ENCODE data around the gene PNMA3. TPM values are rescaled to one million over a fixed set of nuclear protein-coding genes. Genes with fewer than 3 reads are reported as not detected.

PNMA3 gene
- total RNA-seq, 6 donors from 2014 or later = 0.30 to 6.3 (median 0.51) TPM

Small RNA genes lying within 50 kb of the gene (small RNA-seq; reads per million reads assigned to genes)
- 0 reads per million in 4 donors for gene AC243428.1

Other genes starting within 250 kb of the PNMA3 start
- gene CETN2, start 225.7 kb upstream of the PNMA3 start, total RNA-seq = 10 to 100 TPM; 21.1 to 89.4 (median 32.5) TPM
- gene NSDHL, start 225.4 kb upstream of the PNMA3 start, total RNA-seq = 10 to 100 TPM in 5 of 6 donors, 1 to 10 TPM in 1; 5.2 to 26.0 (median 21.1) TPM
- 10 to 100 TPM; 13.6 to 26.4 (median 19.9) TPM for gene ZNF185, start 158.4 kb upstream of the PNMA3 start, total RNA-seq
- gene PNMA5, start 62.4 kb upstream of the PNMA3 start, total RNA-seq = not detected
- gene PNMA6A, start 16.0 kb downstream of the PNMA3 start, total RNA-seq = 1 to 10 TPM in 4 of 6 donors, under 1 TPM in 1, not detected in 1; 0.86 to 2.7 (median 2.2) TPM
- gene MAGEA1, start 122.8 kb downstream of the PNMA3 start, total RNA-seq = under 1 TPM in 1 of 6 donors, not detected in 5; 0.13 TPM